Lung microvascular endothelial cell (primary cell): ENCODE measurements around the gene SCCPDH. TPM values are rescaled to one million over a fixed set of nuclear protein-coding genes. Genes with fewer than 3 reads are reported as not detected.
"Not testable (repeated sequence)": the region's sequence is repeated elsewhere in the genome, so short reads cannot be mapped to it uniquely, and the experiment has no call there.

Experiments used
- DNase-seq, 2 donors: peaks; one replicate each; pipeline versions ENCODE4 v3.0.0 to v3.0.0-alpha.2; 2010; ENCODE audit warnings: low read depth in 2 of 2
- total RNA-seq: library from RNA; depleted of rRNA; stranded (reverse); fragments of >200 nt; gene quantifications from 2 replicates; pipeline ENCODE4 v1.2.1, GENCODE V29; 2014

Gene SCCPDH
- 39.4 and 39.9 TPM in 2 replicates for total RNA-seq

- peak; percentile 76 to 85 for DNase-seq
These were observed at the start of gene SCCPDH for GRCh38 chr1:246724016-246724730. TSS of gene SCCPDH (plus strand) at chr1:246724409. CDS start at chr1:246724423, 14 bp downstream.

- no peak for DNase-seq
These were observed 46.4 kb upstream of the SCCPDH start for GRCh38 chr1:246677842-246678241.

GRCh38 chr1:246678816-246679793 is 45.1 kb upstream of the SCCPDH start:
- no peak for DNase-seq

- no peak for DNase-seq
These were observed 44.4 kb upstream of the SCCPDH start for GRCh38 chr1:246679794-246680177.

GRCh38 chr1:246680190-246680589 is 44.0 kb upstream of the SCCPDH start:
- peak in 1 of 2 donors; percentile 69 for DNase-seq

- DNase-seq = no peak
These were observed 43.5 kb upstream of the SCCPDH start for GRCh38 chr1:246680696-246681130.

GRCh38 chr1:246681900-246682895 is 42.0 kb upstream of the SCCPDH start:
- peak in 1 of 2 donors; percentile 43 for DNase-seq

- no peak for DNase-seq
These were observed 40.7 kb upstream of the SCCPDH start for GRCh38 chr1:246683521-246683920.

- no peak for DNase-seq
These were observed 37.2 kb upstream of the SCCPDH start for GRCh38 chr1:246687002-246687401.

- DNase-seq = peak; percentile 69 to 70
These were observed 34.7 kb upstream of the SCCPDH start for GRCh38 chr1:246689409-246690008.

GRCh38 chr1:246690100-246690499 is 34.1 kb upstream of the SCCPDH start:
- no peak for DNase-seq

GRCh38 chr1:246691622-246692495 is 32.4 kb upstream of the SCCPDH start:
- DNase-seq = no peak

GRCh38 chr1:246694213-246694895 is 29.9 kb upstream of the SCCPDH start:
- DNase-seq = not testable (repeated sequence)

- DNase-seq = no peak
These were observed 29.1 kb upstream of the SCCPDH start for GRCh38 chr1:246695136-246695535.

- DNase-seq = no peak
These were observed 28.5 kb upstream of the SCCPDH start for GRCh38 chr1:246695666-246696065.

GRCh38 chr1:246698466-246699094 is 25.6 kb upstream of the SCCPDH start:
- no peak for DNase-seq

- DNase-seq = peak; percentile 92 to 95
These were observed 25.0 kb upstream of the SCCPDH start for GRCh38 chr1:246699095-246699735.

GRCh38 chr1:246703581-246703980 is 20.6 kb upstream of the SCCPDH start:
- no peak for DNase-seq
